H9 (cell line): ENCODE data around the gene EPHB2. TPM values are rescaled to one million over a fixed set of nuclear protein-coding genes. Genes with fewer than 3 reads are reported as not detected.

Source experiments
- DNase-seq: peaks from one replicate; pipeline ENCODE4 v3.0.0-alpha.2; 2017
- H2AFZ ChIP-seq: one replicate; pipeline ENCODE4 v1.6.1; 2013; ENCODE audit warnings: mild to moderate bottlenecking, low read length, control low read depth, moderate library complexity
- H2AK5ac ChIP-seq: 2 replicates; pipeline ENCODE4 v1.6.1; 2013; ENCODE audit warnings: low read length, control low read depth, mixed read lengths; ENCODE audit not compliant: insufficient read length
- H2BK120ac ChIP-seq: one replicate; pipeline ENCODE4 v1.6.1; 2013; ENCODE audit warnings: low read depth, mild to moderate bottlenecking, low read length, control low read depth, inconsistent platforms; ENCODE audit not compliant: poor library complexity, severe bottlenecking
- H2BK12ac ChIP-seq: 2 replicates; pipeline ENCODE4 v1.6.1; 2013; ENCODE audit warnings: low read length, control low read depth, mixed read lengths, low read depth; ENCODE audit not compliant: insufficient read length
- H2BK15ac ChIP-seq: 2 replicates; pipeline ENCODE4 v1.6.1; 2013; ENCODE audit warnings: low read depth, low read length, control low read depth
- H2BK20ac ChIP-seq: one replicate; pipeline ENCODE4 v1.6.1; 2013; ENCODE audit warnings: low read depth, mild to moderate bottlenecking, low read length, control low read depth, inconsistent platforms; ENCODE audit not compliant: poor library complexity, severe bottlenecking
- H2BK5ac ChIP-seq: 2 replicates; pipeline ENCODE4 v1.6.1; 2013; ENCODE audit warnings: low read length, control low read depth, mixed read lengths; ENCODE audit not compliant: insufficient read length
- H3K14ac ChIP-seq: 2 replicates; pipeline ENCODE4 v1.6.1; 2013; ENCODE audit warnings: low read length, control low read depth; ENCODE audit not compliant: insufficient read depth
- H3K18ac ChIP-seq: 2 replicates; pipeline ENCODE4 v1.6.1; 2013; ENCODE audit warnings: low read depth, mild to moderate bottlenecking, mixed read lengths, low read length, control low read depth; ENCODE audit not compliant: insufficient read length
- H3K23ac ChIP-seq: 2 replicates; pipeline ENCODE4 v1.6.1; 2013; ENCODE audit warnings: low read length, control low read depth, mixed read lengths, low read depth; ENCODE audit not compliant: insufficient read length
- H3K23me2 ChIP-seq: 2 replicates; pipeline ENCODE4 v1.6.1; 2013; ENCODE audit warnings: low read depth, mild to moderate bottlenecking, mixed read lengths, low read length, control low read depth; ENCODE audit not compliant: insufficient read length, poor library complexity, severe bottlenecking
- H3K27ac ChIP-seq: 2 replicates; pipeline ENCODE4 v1.5.1; 2013; ENCODE audit warnings: low read length, control low read depth, mixed read lengths, low read depth; ENCODE audit not compliant: insufficient read length
- H3K27me3 ChIP-seq: 2 replicates; pipeline ENCODE4 v1.6.1; 2013; ENCODE audit warnings: low read length, control low read depth, inconsistent platforms; ENCODE audit not compliant: insufficient read depth
- H3K4ac ChIP-seq: 2 replicates; pipeline ENCODE4 v1.6.1; 2013; ENCODE audit warnings: low read depth, mild to moderate bottlenecking, control low read depth, inconsistent platforms, low read length, moderate library complexity
- H3K4me1 ChIP-seq: 2 replicates; pipeline ENCODE4 v1.6.1; 2013; ENCODE audit warnings: low read length, control low read depth, inconsistent platforms; ENCODE audit not compliant: insufficient read depth
- H3K4me2 ChIP-seq: 2 replicates; pipeline ENCODE4 v1.6.1; 2013; ENCODE audit warnings: low read length, control low read depth, mixed read lengths; ENCODE audit not compliant: insufficient read length, insufficient read depth
- H3K56ac ChIP-seq: 2 replicates; pipeline ENCODE4 v1.6.1; 2013; ENCODE audit warnings: low read depth, mild to moderate bottlenecking, mixed read lengths, low read length, control low read depth; ENCODE audit not compliant: insufficient read length
- H3K79me1 ChIP-seq: 2 replicates; pipeline ENCODE4 v1.6.1; 2013; ENCODE audit warnings: low read depth, mild to moderate bottlenecking, moderate library complexity, low read length, control low read depth, inconsistent platforms; ENCODE audit not compliant: insufficient read depth, poor library complexity, severe bottlenecking
- H3K79me2 ChIP-seq: 2 replicates; pipeline ENCODE4 v1.6.1; 2013; ENCODE audit warnings: low read length, control low read depth, inconsistent platforms; ENCODE audit not compliant: insufficient read depth
- H3K9ac ChIP-seq: 2 replicates; pipeline ENCODE4 v1.6.1; 2013; ENCODE audit warnings: low read length, control low read depth, mixed read lengths; ENCODE audit not compliant: insufficient read length; ENCODE audit errors: extremely low read depth
- H3K9me3 ChIP-seq: one replicate; pipeline ENCODE4 v1.6.1; 2013; ENCODE audit warnings: low read depth, low read length, inconsistent platforms; ENCODE audit not compliant: control insufficient read depth
- H3T11ph ChIP-seq: one replicate; pipeline ENCODE4 v1.6.1; 2013; ENCODE audit warnings: mild to moderate bottlenecking, low read length, control low read depth, inconsistent platforms
- H4K20me1 ChIP-seq: one replicate; pipeline ENCODE4 v1.6.1; 2013; ENCODE audit not compliant: control insufficient read depth, insufficient read length, insufficient read depth
- H4K5ac ChIP-seq: 2 replicates; pipeline ENCODE4 v1.6.1; 2013; ENCODE audit warnings: low read depth, mild to moderate bottlenecking, mixed read lengths, low read length, control low read depth; ENCODE audit not compliant: insufficient read length
- H4K8ac ChIP-seq: replicated peaks from 2 replicates; pipeline ENCODE4 v1.6.1; 2013; ENCODE audit warnings: low read length, control low read depth, mixed read lengths, low read depth; ENCODE audit not compliant: insufficient read length
- H4K91ac ChIP-seq: 2 replicates; pipeline ENCODE4 v1.6.1; 2013; ENCODE audit warnings: low read depth, mild to moderate bottlenecking, moderate library complexity, mixed read lengths, low read length, control low read depth; ENCODE audit not compliant: insufficient read length
- H3K27ac Mint-ChIP-seq, 3 experiments: 2 replicates in 2 of 3; 3 replicates in 1 of 3; pipeline ENCODE4 v1.8.0; 2020 to 2021; ENCODE audit warnings: mixed read lengths in 3 of 3, mild to moderate bottlenecking in 1 of 3, moderate library complexity in 1 of 3
- H3K27me3 Mint-ChIP-seq: 2 replicates; pipeline ENCODE4 v1.8.0; 2021; ENCODE audit warnings: low read depth, mild to moderate bottlenecking, moderate library complexity, mixed read lengths
- H3K36me3 Mint-ChIP-seq, 3 experiments: 2 replicates in 2 of 3; 3 replicates in 1 of 3; pipeline ENCODE4 v1.8.0; 2020 to 2021; ENCODE audit warnings: low read depth in 3 of 3, mixed read lengths in 3 of 3; ENCODE audit not compliant: insufficient read depth in 1 of 3
- H3K4me1 Mint-ChIP-seq, 2 experiments: 2 replicates each; pipeline ENCODE4 v1.8.0; 2020; ENCODE audit warnings: mixed read lengths in 2 of 2
- H3K4me3 Mint-ChIP-seq, 2 experiments: 2 replicates in 1 of 2; 3 replicates in 1 of 2; pipeline ENCODE4 v1.8.0; 2020 to 2021; ENCODE audit warnings: mild to moderate bottlenecking in 2 of 2, mixed read lengths in 2 of 2, moderate library complexity in 1 of 2
- H3K9me3 Mint-ChIP-seq, 2 experiments: 2 replicates in 1 of 2; 3 replicates in 1 of 2; pipeline ENCODE4 v1.8.0; 2020; ENCODE audit warnings: mild to moderate bottlenecking in 2 of 2, mixed read lengths in 2 of 2, moderate library complexity in 1 of 2
- CTCF ChIP-seq: fragments of 200-600 bp; sonication (generic); conservative IDR thresholded peaks from 3 replicates; pipeline ENCODE4 v1.8.0; 2021; ENCODE audit warnings: antibody characterized with exemption, mild to moderate bottlenecking
- WGBS: extraction: QIAGEN DNeasy Blood & Tissue Kit; methylation state at CpG from one replicate; pipeline ENCODE4 v1.1.7; 2013; ENCODE audit warnings: missing lambda C conversion rate, low lambda C conversion rate, mixed read lengths; ENCODE audit not compliant: insufficient read length; ENCODE audit errors: extremely low coverage; 5-methylcytosine and 5-hydroxymethylcytosine counted together
- total RNA-seq: library from RNA; stranded (reverse); gene quantifications from 2 replicates; pipeline ENCODE4 v1.2.1, GENCODE V29; 2021

The EPHB2 gene
- total RNA-seq, 1 experiment from 2014 or later: 9.5 TPM

GRCh38 chr1:22850281-22850680 is 139.6 kb downstream of the EPHB2 start:
- no peak overlapping the region for H4K91ac ChIP-seq
- no peaks in the 10 kb centered on the region for H3K9me3 Mint-ChIP-seq
- no peaks in the 10 kb centered on the region for H3K79me1 ChIP-seq
- H3K23me2 ChIP-seq: no peaks in the 10 kb centered on the region
- H3K4me2 ChIP-seq: no peak overlapping the region
- H3K27me3 ChIP-seq: no peaks in the 10 kb centered on the region
- H3T11ph ChIP-seq: no peak overlapping the region
- H3K36me3 Mint-ChIP-seq: no peaks in the 10 kb centered on the region
- H3K27ac Mint-ChIP-seq: no peak overlapping the region
- no peak overlapping the region for H2BK5ac ChIP-seq
- no peak for TF ChIP-seq CTCF
- no peak overlapping the region for H3K56ac ChIP-seq
- H3K27me3 Mint-ChIP-seq: no peaks in the 10 kb centered on the region; the same call in 1 of the 2 replicates
- no CpG with 5 or more reads among the region's 11 CpGs for WGBS
- H4K20me1 ChIP-seq: no peaks in the 10 kb centered on the region
- H2BK120ac ChIP-seq: no peak overlapping the region
- H4K8ac ChIP-seq: no peak overlapping the region
- H3K27ac ChIP-seq: no peak overlapping the region
- no peak overlapping the region for H3K18ac ChIP-seq
- H2AK5ac ChIP-seq: no peak overlapping the region
- H3K4ac ChIP-seq: no peak overlapping the region
- no peaks in the 10 kb centered on the region for H3K9me3 ChIP-seq
- H3K4me3 Mint-ChIP-seq: no peak overlapping the region
- H3K4me1 Mint-ChIP-seq: peaks cover 37 to 53% of the 10 kb centered on the region in 2 experiments
- H4K5ac ChIP-seq: no peak overlapping the region
- H3K23ac ChIP-seq: no peak overlapping the region
- H3K79me2 ChIP-seq: no peaks in the 10 kb centered on the region
- H3K4me1 ChIP-seq: 0 out of 2 replicates have a peak, but pooled peaks cover 2% of the 10 kb centered on the region
- no peak for DNase-seq
- H2AFZ ChIP-seq: no peak overlapping the region
- no peak overlapping the region for H3K9ac ChIP-seq
- H2BK15ac ChIP-seq: no peak overlapping the region
- no peak overlapping the region for H2BK20ac ChIP-seq
- no peak overlapping the region for H3K14ac ChIP-seq
- no peak overlapping the region for H2BK12ac ChIP-seq
